ENCODE data around the gene DNAH1.

The DNAH1 gene

GRCh38 chr3:52352566-52352965 is 36.4 kb downstream of the DNAH1 start:
- H3K27ac Mint-ChIP-seq: no peak overlapping the region
- peaks cover 2% of the 10 kb centered on the region for H3K36me3 Mint-ChIP-seq
- H3K27me3 Mint-ChIP-seq: no peaks in the 10 kb centered on the region

DNA sequence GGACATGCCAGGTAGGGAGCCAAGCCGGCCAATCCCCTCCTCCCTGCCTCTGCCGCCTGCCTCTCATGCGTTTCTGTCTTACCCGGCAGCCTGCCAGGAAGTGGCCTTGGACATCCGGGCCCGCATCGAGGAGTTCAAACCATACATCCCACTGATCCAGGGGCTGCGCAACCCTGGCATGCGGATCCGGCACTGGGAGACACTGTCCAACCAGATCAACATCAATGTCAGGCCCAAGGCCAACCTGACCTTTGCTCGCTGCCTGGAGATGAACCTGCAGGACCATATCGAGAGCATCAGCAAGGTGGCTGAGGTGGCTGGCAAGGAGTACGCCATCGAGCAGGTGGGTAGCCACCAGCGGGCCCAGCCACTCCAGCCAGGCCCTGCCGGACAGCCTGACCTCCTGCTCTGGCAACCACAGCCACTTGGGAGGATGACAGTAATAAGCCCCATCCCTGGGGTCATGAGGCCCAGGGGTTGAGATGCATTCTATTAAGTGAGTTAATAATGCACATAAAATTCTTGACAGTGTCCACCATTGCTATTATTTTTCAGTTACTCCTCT is 37.3 kb downstream of the DNAH1 start:
- Mint-ChIP-seq H3K4me3 (no peak overlapping the region), H3K4me1 (ENCODE audit: low read depth) (peaks cover 2% of the 10 kb centered on the region), H3K27me3 (no peaks in the 10 kb centered on the region), H3K27ac (no peak overlapping the region), H3K9me3 (ENCODE audit: low read depth) (no peaks in the 10 kb centered on the region), H3K36me3 (peaks cover 2% of the 10 kb centered on the region)

More at GRCh38 chr3:52352566-52352965, 36.4 kb downstream of the DNAH1 start:
- Mint-ChIP-seq H3K4me1 (ENCODE audit: low read depth) (no peaks in the 10 kb centered on the region), H3K4me3 (no peak overlapping the region), H3K9me3 (ENCODE audit: low read depth) (no peaks in the 10 kb centered on the region)

GRCh38 chr3:52354676-52355075 is 38.6 kb downstream of the DNAH1 start:
- Mint-ChIP-seq H3K9me3 (ENCODE audit: low read depth) (no peaks in the 10 kb centered on the region), H3K27me3 (no peaks in the 10 kb centered on the region), H3K27ac (no peak overlapping the region), H3K4me1 (ENCODE audit: low read depth) (peaks cover 2% of the 10 kb centered on the region), H3K4me3 (no peak overlapping the region), H3K36me3 (peaks cover 2% of the 10 kb centered on the region)

GRCh38 chr3:52355526-52355925 is 39.4 kb downstream of the DNAH1 start:
- H3K9me3 Mint-ChIP-seq (ENCODE audit: low read depth): no peaks in the 10 kb centered on the region
- no peak overlapping the region for H3K27ac Mint-ChIP-seq
- H3K27me3 Mint-ChIP-seq: no peaks in the 10 kb centered on the region
- H3K4me3 Mint-ChIP-seq: no peak overlapping the region
- peaks cover 2% of the 10 kb centered on the region for H3K4me1 Mint-ChIP-seq (ENCODE audit: low read depth)
- H3K36me3 Mint-ChIP-seq: peaks cover 2% of the 10 kb centered on the region

DNA sequence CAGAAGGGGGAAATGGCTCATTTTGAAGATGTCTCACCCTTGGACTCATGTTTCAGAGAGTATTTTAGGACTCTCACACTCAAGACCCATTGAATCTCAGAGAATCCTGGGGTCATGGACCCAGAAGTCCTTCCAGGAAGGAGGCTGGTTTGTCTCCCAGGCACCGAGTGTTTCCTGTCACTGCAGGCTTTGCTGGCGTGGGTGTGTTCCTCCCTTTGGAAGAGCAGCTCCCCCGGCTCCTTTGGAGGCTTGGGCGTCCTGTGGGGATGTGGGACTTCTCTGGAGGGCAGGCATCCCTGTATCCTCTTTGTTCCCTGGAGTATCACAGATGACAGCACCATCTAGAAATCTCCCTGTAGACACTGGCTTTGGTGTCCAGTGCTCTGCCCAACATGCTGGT is 40.0 kb downstream of the DNAH1 start:
- Mint-ChIP-seq H3K9me3 (ENCODE audit: low read depth) (no peaks in the 10 kb centered on the region), H3K27ac (no peak overlapping the region), H3K4me3 (no peak overlapping the region), H3K36me3 (peaks cover 2% of the 10 kb centered on the region), H3K4me1 (ENCODE audit: low read depth) (peaks cover 2% of the 10 kb centered on the region), H3K27me3 (no peaks in the 10 kb centered on the region)

- Mint-ChIP-seq H3K4me1 (ENCODE audit: low read depth) (peaks cover 2% of the 10 kb centered on the region), H3K27ac (no peak overlapping the region), H3K4me3 (no peak overlapping the region), H3K36me3 (peaks cover 2% of the 10 kb centered on the region), H3K27me3 (no peaks in the 10 kb centered on the region), H3K9me3 (ENCODE audit: low read depth) (no peaks in the 10 kb centered on the region)
These were observed 41.3 kb downstream of the DNAH1 start for GRCh38 chr3:52357151-52358080.

DNA sequence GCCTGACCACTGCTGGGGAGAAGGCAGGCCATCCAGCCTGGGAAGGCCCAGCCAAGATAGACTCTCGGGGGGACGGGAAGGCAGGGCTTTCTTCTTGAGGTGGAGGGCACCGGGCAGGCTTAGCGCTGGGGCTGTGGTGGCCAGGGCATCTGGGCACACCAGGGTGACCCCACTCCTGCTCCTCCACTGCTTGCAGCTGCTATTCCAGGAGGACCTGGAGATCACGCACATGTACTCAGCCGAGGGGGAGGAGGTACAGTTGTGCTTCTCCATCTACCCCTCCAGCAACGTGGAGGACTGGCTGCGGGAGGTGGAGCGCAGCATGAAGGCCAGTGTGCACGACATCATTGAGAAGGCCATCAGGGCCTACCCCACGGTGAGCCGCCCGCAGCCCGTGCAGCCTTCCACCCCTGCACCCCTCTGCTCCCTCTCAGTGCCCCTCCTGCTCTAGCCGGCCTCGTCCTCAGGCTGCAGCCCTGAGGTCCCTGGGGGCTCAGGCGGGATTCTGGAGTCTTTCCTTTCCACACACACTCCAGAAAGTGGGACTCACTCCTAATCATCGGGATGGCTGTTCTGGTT is 42.3 kb downstream of the DNAH1 start:
- Mint-ChIP-seq H3K36me3 (peaks cover 2% of the 10 kb centered on the region), H3K4me1 (ENCODE audit: low read depth) (peaks cover 2% of the 10 kb centered on the region), H3K27me3 (no peaks in the 10 kb centered on the region), H3K27ac (no peak overlapping the region), H3K4me3 (no peak overlapping the region), H3K9me3 (ENCODE audit: low read depth) (no peaks in the 10 kb centered on the region)

DNA sequence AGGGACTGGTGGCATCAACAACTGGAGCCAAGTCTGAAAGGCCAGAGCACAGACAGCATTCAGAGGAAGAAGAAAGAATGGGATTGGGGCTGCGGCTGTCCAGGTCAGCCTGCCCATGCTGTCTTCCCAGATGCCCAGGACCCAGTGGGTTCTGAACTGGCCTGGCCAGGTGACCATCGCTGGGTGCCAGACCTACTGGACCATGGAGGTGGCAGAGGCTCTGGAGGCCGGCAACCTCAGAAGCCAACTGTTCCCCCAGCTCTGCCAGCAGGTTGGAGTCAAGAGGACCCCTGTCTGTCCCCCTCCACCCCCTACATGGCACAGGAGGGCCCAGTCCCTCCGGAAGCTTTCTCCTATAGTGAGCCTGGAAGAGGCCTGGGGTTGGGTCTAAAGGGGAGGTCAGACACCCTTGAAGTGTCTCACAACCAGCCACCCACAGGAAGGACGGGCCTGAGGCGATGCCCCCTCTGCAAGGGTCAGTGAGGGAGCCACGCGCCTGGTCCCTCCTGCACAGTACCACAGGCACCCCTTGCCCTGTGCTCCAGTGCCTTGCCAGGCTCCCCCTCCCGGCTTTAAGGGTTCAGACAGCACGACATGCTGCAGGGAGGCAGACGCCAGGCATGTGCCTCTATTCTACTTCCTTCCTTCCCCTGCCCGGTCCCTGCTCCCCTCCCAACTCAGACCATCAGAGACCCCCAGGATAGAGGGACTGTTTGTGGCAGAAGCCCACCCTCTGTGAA is 43.2 kb downstream of the DNAH1 start:
- no peak overlapping the region for H3K27ac Mint-ChIP-seq
- H3K4me3 Mint-ChIP-seq: no peak overlapping the region
- peaks cover 2% of the 10 kb centered on the region for H3K4me1 Mint-ChIP-seq (ENCODE audit: low read depth)
- peaks cover 2% of the 10 kb centered on the region for H3K36me3 Mint-ChIP-seq
- H3K9me3 Mint-ChIP-seq (ENCODE audit: low read depth): no peaks in the 10 kb centered on the region
- H3K27me3 Mint-ChIP-seq: no peaks in the 10 kb centered on the region

DNA sequence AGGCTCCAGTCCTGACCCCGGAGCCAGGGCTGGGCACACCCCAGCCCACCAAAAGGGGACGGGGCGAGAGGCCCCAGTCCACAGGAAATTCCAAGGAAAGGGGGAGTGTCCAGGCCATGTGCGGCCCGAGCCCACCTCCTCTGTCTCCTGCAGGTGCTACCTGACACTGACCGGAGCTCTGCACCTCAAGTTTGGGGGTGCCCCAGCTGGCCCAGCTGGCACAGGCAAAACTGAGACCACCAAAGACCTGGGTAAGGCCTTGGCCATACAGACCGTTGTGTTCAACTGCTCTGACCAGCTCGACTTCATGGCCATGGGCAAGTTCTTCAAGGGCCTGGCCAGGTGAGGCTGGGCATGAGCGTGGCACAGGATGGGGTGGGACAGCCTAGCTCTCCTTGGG is 44.9 kb downstream of the DNAH1 start:
- peaks cover 2% of the 10 kb centered on the region for H3K4me1 Mint-ChIP-seq (ENCODE audit: low read depth)
- H3K9me3 Mint-ChIP-seq (ENCODE audit: low read depth): no peaks in the 10 kb centered on the region
- H3K4me3 Mint-ChIP-seq: no peak overlapping the region
- H3K27ac Mint-ChIP-seq: no peak overlapping the region
- no peaks in the 10 kb centered on the region for H3K36me3 Mint-ChIP-seq
- no peaks in the 10 kb centered on the region for H3K27me3 Mint-ChIP-seq

GRCh38 chr3:52361454-52361853 is 45.3 kb downstream of the DNAH1 start:
- Mint-ChIP-seq H3K9me3 (ENCODE audit: low read depth) (no peaks in the 10 kb centered on the region), H3K4me3 (no peak overlapping the region), H3K36me3 (no peaks in the 10 kb centered on the region), H3K27me3 (no peaks in the 10 kb centered on the region), H3K27ac (no peak overlapping the region), H3K4me1 (ENCODE audit: low read depth) (peaks cover 2% of the 10 kb centered on the region)

DNA sequence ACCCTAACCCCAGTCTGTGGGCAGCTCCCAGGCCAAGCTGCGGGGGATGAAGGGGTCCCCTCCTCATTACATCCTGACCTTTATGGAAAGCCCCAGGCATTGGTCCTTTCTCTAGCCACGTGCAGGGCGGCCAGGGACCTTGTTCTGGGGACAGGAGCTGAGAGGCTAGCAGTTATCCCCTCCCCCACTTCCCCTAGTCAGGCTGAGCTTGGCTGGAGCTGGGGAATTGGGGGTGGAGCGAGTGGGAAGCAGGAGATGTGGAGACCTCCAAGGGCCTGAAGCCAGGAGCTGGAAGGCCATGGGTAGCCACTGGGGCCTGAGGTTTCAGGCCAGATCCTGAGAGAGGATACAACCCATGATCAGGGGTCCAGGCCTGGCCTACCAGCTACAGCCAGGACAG is 45.8 kb downstream of the DNAH1 start:
- H3K9me3 Mint-ChIP-seq (ENCODE audit: low read depth): no peaks in the 10 kb centered on the region
- H3K36me3 Mint-ChIP-seq: no peaks in the 10 kb centered on the region
- H3K4me1 Mint-ChIP-seq (ENCODE audit: low read depth): peaks cover 2% of the 10 kb centered on the region
- no peak overlapping the region for H3K27ac Mint-ChIP-seq
- no peak overlapping the region for H3K4me3 Mint-ChIP-seq
- no peaks in the 10 kb centered on the region for H3K27me3 Mint-ChIP-seq

- no peaks in the 10 kb centered on the region for H3K4me1 Mint-ChIP-seq (ENCODE audit: low read depth)
- H3K4me3 Mint-ChIP-seq: no peak overlapping the region
- H3K36me3 Mint-ChIP-seq: no peaks in the 10 kb centered on the region
- H3K9me3 Mint-ChIP-seq (ENCODE audit: low read depth): no peaks in the 10 kb centered on the region
- no peaks in the 10 kb centered on the region for H3K27me3 Mint-ChIP-seq
- no peak overlapping the region for H3K27ac Mint-ChIP-seq
These were observed 48.4 kb downstream of the DNAH1 start for GRCh38 chr3:52364322-52365035.

DNA sequence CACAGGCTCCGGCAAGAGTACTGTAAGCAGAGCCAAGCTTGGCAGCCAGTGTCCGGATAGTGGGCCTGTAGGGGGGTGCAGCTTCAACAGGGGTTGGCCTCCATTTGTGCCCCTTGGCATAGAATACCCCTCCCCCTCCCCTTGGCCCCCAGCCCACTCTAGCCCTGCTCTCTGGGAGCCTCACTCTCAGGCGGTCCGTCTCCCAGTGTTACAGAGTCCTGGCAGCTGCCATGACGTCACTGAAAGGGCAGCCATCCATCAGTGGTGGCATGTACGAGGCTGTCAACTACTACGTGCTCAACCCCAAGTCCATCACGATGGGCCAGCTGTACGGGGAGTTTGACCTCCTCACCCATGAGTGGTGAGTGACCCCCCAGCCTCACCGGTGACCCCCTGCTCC is 50.4 kb downstream of the DNAH1 start:
- H3K27me3 Mint-ChIP-seq: no peaks in the 10 kb centered on the region
- H3K4me3 Mint-ChIP-seq: no peak overlapping the region
- no peak overlapping the region for H3K27ac Mint-ChIP-seq
- no peaks in the 10 kb centered on the region for H3K9me3 Mint-ChIP-seq (ENCODE audit: low read depth)
- H3K4me1 Mint-ChIP-seq (ENCODE audit: low read depth): no peaks in the 10 kb centered on the region
- no peaks in the 10 kb centered on the region for H3K36me3 Mint-ChIP-seq
